ENCODE results near the gene CHST8.

- no peak for TF ChIP-seq SAFB2 (CRISPR knock-in tag; IDR thresholded peaks at IDR 0.05; ENCODE audit: borderline replicate concordance, low read depth)
- no peak for TF ChIP-seq SALL2 (CRISPR knock-in tag; IDR thresholded peaks at IDR 0.05)
- TF ChIP-seq, protein P1, sequence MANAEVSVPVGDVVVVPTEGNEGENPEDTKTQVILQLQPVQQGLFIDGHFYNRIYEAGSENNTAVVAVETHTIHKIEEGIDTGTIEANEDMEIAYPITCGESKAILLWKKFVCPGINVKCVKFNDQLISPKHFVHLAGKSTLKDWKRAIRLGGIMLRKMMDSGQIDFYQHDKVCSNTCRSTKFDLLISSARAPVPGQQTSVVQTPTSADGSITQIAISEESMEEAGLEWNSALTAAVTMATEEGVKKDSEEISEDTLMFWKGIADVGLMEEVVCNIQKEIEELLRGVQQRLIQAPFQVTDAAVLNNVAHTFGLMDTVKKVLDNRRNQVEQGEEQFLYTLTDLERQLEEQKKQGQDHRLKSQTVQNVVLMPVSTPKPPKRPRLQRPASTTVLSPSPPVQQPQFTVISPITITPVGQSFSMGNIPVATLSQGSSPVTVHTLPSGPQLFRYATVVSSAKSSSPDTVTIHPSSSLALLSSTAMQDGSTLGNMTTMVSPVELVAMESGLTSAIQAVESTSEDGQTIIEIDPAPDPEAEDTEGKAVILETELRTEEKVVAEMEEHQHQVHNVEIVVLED (CRISPR knock-in tag; IDR thresholded peaks at IDR 0.05; ENCODE audit: borderline replicate concordance), result no peak
- TF ChIP-seq TCF12 (IDR thresholded peaks at IDR 0.05), result no peak
- no peak for TF ChIP-seq TCF12 (CRISPR knock-in tag; IDR thresholded peaks at IDR 0.05)
- TF ChIP-seq, protein P2, sequence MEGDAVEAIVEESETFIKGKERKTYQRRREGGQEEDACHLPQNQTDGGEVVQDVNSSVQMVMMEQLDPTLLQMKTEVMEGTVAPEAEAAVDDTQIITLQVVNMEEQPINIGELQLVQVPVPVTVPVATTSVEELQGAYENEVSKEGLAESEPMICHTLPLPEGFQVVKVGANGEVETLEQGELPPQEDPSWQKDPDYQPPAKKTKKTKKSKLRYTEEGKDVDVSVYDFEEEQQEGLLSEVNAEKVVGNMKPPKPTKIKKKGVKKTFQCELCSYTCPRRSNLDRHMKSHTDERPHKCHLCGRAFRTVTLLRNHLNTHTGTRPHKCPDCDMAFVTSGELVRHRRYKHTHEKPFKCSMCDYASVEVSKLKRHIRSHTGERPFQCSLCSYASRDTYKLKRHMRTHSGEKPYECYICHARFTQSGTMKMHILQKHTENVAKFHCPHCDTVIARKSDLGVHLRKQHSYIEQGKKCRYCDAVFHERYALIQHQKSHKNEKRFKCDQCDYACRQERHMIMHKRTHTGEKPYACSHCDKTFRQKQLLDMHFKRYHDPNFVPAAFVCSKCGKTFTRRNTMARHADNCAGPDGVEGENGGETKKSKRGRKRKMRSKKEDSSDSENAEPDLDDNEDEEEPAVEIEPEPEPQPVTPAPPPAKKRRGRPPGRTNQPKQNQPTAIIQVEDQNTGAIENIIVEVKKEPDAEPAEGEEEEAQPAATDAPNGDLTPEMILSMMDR (CRISPR knock-in tag; IDR thresholded peaks at IDR 0.05), result no peak
- no peak for TF ChIP-seq EP300 (IDR thresholded peaks at IDR 0.05; ENCODE audit: low read depth in 2 of 2, low read length in 2 of 2)
- TF ChIP-seq EP300 (CRISPR knock-in tag; IDR thresholded peaks at IDR 0.05; ENCODE audit: borderline replicate concordance), result no peak
- TF ChIP-seq POLR2AphosphoS5 (IDR thresholded peaks at IDR 0.05; ENCODE audit: low read depth, low read length), result no peak
- TF ChIP-seq, protein P3, sequence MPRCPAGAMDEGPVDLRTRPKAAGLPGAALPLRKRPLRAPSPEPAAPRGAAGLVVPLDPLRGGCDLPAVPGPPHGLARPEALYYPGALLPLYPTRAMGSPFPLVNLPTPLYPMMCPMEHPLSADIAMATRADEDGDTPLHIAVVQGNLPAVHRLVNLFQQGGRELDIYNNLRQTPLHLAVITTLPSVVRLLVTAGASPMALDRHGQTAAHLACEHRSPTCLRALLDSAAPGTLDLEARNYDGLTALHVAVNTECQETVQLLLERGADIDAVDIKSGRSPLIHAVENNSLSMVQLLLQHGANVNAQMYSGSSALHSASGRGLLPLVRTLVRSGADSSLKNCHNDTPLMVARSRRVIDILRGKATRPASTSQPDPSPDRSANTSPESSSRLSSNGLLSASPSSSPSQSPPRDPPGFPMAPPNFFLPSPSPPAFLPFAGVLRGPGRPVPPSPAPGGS (CRISPR knock-in tag; IDR thresholded peaks at IDR 0.05), result no peak
- TF ChIP-seq IRF2 (CRISPR knock-in tag; IDR thresholded peaks at IDR 0.05), result no peak
- TF ChIP-seq SNAI1 (CRISPR knock-in tag; IDR thresholded peaks at IDR 0.05; ENCODE audit: borderline replicate concordance), result no peak
- no peak for TF ChIP-seq NFIC (IDR thresholded peaks at IDR 0.05; ENCODE audit: low read length)
- TF ChIP-seq ZMAT3 (CRISPR knock-in tag; conservative IDR thresholded peaks at IDR 0.05), result no peak
- no peak for TF ChIP-seq CHD4 (IDR thresholded peaks at IDR 0.05; ENCODE audit: borderline replicate concordance, low read length)
- TF ChIP-seq ZNF383 (CRISPR knock-in tag; IDR thresholded peaks at IDR 0.05; ENCODE audit: borderline replicate concordance), result no peak
Measured at GRCh38 chr19:33616857-33617256, 4.9 kb upstream of the CHST8 start.

Measured in HepG2 (cell line).